Measurements from ENCODE around the gene IGF2BP3. TPM values are rescaled to one million over a fixed set of nuclear protein-coding genes. Genes with fewer than 3 reads are reported as not detected.
A peak's percentile ranks its signal among the peaks of the same experiment; 100 is the strongest.

IGF2BP3 gene
- total RNA-seq, 1 experiment from 2014 or later: 139 TPM

- H3K27me3 ChIP-seq (ENCODE audit: insufficient read depth, low read depth): no peaks in the 10 kb centered on the region
- no peak for DNase-seq
- peaks cover 46% of the 10 kb centered on the region for H3F3A ChIP-seq (ENCODE audit: insufficient read depth, low read depth)
- POLR2A ChIA-PET (ENCODE audit: unreplicated experiment): no interaction called here
- H3K4me2 ChIP-seq: no peak overlapping the region
- H3K4me3 ChIP-seq: no peak overlapping the region
- intact Hi-C loops (cut with micrococcal nuclease; ENCODE audit: unreplicated experiment): no loop called here
- H3K27ac ChIP-seq: no peak overlapping the region
- H2AFZ ChIP-seq: no peak overlapping the region
- 0 out of 2 replicates have a peak, but pooled peaks cover 7% of the 10 kb centered on the region for H3K36me3 ChIP-seq (ENCODE audit: low read depth)
- H4K20me1 ChIP-seq (ENCODE audit: insufficient read depth): peaks cover 44% of the 10 kb centered on the region
- H3K79me2 ChIP-seq (ENCODE audit: low read depth): peaks cover 99% of the 10 kb centered on the region
- H3K9me2 ChIP-seq (ENCODE audit: insufficient read depth): no peaks in the 10 kb centered on the region
- TF ChIP-seq EZH2 (IDR thresholded peaks at IDR 0.05; ENCODE audit: low read depth) (no peak), CTCF (conservative IDR thresholded peaks at IDR 0.05) (no peak)
- peaks cover 36% of the 10 kb centered on the region for H3K4me1 ChIP-seq (replicated peaks; ENCODE audit: insufficient read depth)
- CTCF ChIA-PET: no interaction called here
- H3K9me3 ChIP-seq (ENCODE audit: insufficient read depth, low read depth): no peaks in the 10 kb centered on the region
- BruUV-seq (replicated peaks): no TSS peak
Observed at GRCh38 chr7:23422384-23422783, 47.9 kb downstream of the IGF2BP3 start.

GRCh38 chr7:23419845-23420244, 50.4 kb downstream of the IGF2BP3 start:
- POLR2A ChIA-PET (ENCODE audit: unreplicated experiment): interaction anchor here (0.6 kb wide), 1 partner anchor 13 kb away, joined by 5 read pairs; no protein-coding TSS in a partner anchor

GRCh38 chr7:23419160-23419559, 51.1 kb downstream of the IGF2BP3 start:
- H3K36me3 ChIP-seq (ENCODE audit: low read depth): peaks cover 21% of the 10 kb centered on the region
- peaks cover 44% of the 10 kb centered on the region for H3F3A ChIP-seq (ENCODE audit: insufficient read depth, low read depth)
- peaks cover 43% of the 10 kb centered on the region for H4K20me1 ChIP-seq (ENCODE audit: insufficient read depth)
- H3K4me1 ChIP-seq (replicated peaks; ENCODE audit: insufficient read depth): peaks cover 40% of the 10 kb centered on the region
- H3K4me2 ChIP-seq: peak overlapping the region; percentile 67
- peak overlapping the region; percentile 59 for H3K27ac ChIP-seq
- no peak overlapping the region for H3K4me3 ChIP-seq
- intact Hi-C loops (cut with micrococcal nuclease; ENCODE audit: unreplicated experiment): loop anchor here (5.0 kb wide), 1 partner anchor 62 kb away; no protein-coding TSS in a partner anchor
- H3K9me2 ChIP-seq (ENCODE audit: insufficient read depth): no peaks in the 10 kb centered on the region
- ChIA-PET POLR2A (ENCODE audit: unreplicated experiment) (interaction anchor here (0.7 kb wide), 1 partner anchor 9 kb away, joined by 4 read pairs; no protein-coding TSS in a partner anchor), CTCF (no interaction called here)
- H3K27me3 ChIP-seq (ENCODE audit: insufficient read depth, low read depth): no peaks in the 10 kb centered on the region
- no peaks in the 10 kb centered on the region for H3K9me3 ChIP-seq (ENCODE audit: insufficient read depth, low read depth)
- no peak overlapping the region for H2AFZ ChIP-seq
- no peak for DNase-seq
- H3K79me2 ChIP-seq (ENCODE audit: low read depth): peaks cover 99% of the 10 kb centered on the region
- TF ChIP-seq EZH2 (IDR thresholded peaks at IDR 0.05; ENCODE audit: low read depth) (no peak), CTCF (conservative IDR thresholded peaks at IDR 0.05) (no peak)
- BruUV-seq (replicated peaks): no TSS peak

More at GRCh38 chr7:23419845-23420244, 50.4 kb downstream of the IGF2BP3 start:
- intact Hi-C loops (cut with micrococcal nuclease; ENCODE audit: unreplicated experiment): loop anchor here (5.0 kb wide), 1 partner anchor 63 kb away; no protein-coding TSS in a partner anchor
- no TSS peak for BruUV-seq (replicated peaks)
- Histone ChIP-seq H3K4me1 (replicated peaks; ENCODE audit: insufficient read depth) (peaks cover 40% of the 10 kb centered on the region), H3K27me3 (ENCODE audit: insufficient read depth, low read depth) (no peaks in the 10 kb centered on the region), H4K20me1 (ENCODE audit: insufficient read depth) (peaks cover 47% of the 10 kb centered on the region), H3K4me2 (peak overlapping the region; percentile 67; the same call in 1 of the 2 replicates), H3F3A (ENCODE audit: insufficient read depth, low read depth) (peaks cover 44% of the 10 kb centered on the region), H3K79me2 (ENCODE audit: low read depth) (peaks cover 99% of the 10 kb centered on the region), H3K36me3 (ENCODE audit: low read depth) (peaks cover 18% of the 10 kb centered on the region), H3K9me2 (ENCODE audit: insufficient read depth) (no peaks in the 10 kb centered on the region), H3K9me3 (ENCODE audit: insufficient read depth, low read depth) (no peaks in the 10 kb centered on the region), H3K27ac (peak overlapping the region; percentile 59), H2AFZ (no peak overlapping the region), H3K4me3 (no peak overlapping the region)
- CTCF ChIA-PET: interaction anchor here (0.6 kb wide), 1 partner anchor 31 kb away, joined by 4 read pairs; no protein-coding TSS in a partner anchor
- no peak for DNase-seq
- no peak for TF ChIP-seq CTCF (conservative IDR thresholded peaks at IDR 0.05)
- TF ChIP-seq EZH2 (IDR thresholded peaks at IDR 0.05; ENCODE audit: low read depth): no peak

Data from PC-9 (cell line).